Measurements from ENCODE around the gene S100A8.

- TF ChIP-seq CTCF (conservative IDR thresholded peaks at IDR 0.05; ENCODE audit: low read depth, low read length) = no peak
- TF ChIP-seq EZH2 (IDR thresholded peaks at IDR 0.05; ENCODE audit: borderline replicate concordance, low read depth, low read length, poor library complexity, severe bottlenecking) = no peak
These were observed 5.8 kb downstream of the S100A8 start for GRCh38 chr1:153384958-153385580.
